Adipose tissue (tissue), 3 donors: ENCODE results near the gene NXT1. TPM values are rescaled to one million over a fixed set of nuclear protein-coding genes. Genes with fewer than 3 reads are reported as not detected.
"Not testable (repeated sequence)": the region's sequence is repeated elsewhere in the genome, so short reads cannot be mapped to it uniquely, and the experiment has no call there.

Experiments used
- H3K27ac ChIP-seq: one replicate; pipeline ENCODE4 v1.5.1; 2013; ENCODE audit warnings: low read depth, low read length
- WGBS, 3 donors: extraction: QIAGEN DNeasy Blood & Tissue Kit; methylation state at CpG; one replicate each; pipeline ENCODE4 v1.1.7; 2013; 5-methylcytosine and 5-hydroxymethylcytosine counted together
- polyA plus RNA-seq, 3 donors: library from polyadenylated mRNA; stranded (reverse); fragments of 200-250 nt; gene quantifications; one replicate each; pipeline ENCODE4 v1.2.3, GENCODE V29; 2013
- donor health status: healthy with polysubstance abuse.
- donor health status: Bipolar disorder and iron deficiency.
- donor health status: healthy.

Gene NXT1
- polyA plus RNA-seq, result 10 to 100 TPM in 2 of 3 donors, 1 to 10 TPM in 1; 9.8 to 38.8 (median 27.1) TPM

DNA sequence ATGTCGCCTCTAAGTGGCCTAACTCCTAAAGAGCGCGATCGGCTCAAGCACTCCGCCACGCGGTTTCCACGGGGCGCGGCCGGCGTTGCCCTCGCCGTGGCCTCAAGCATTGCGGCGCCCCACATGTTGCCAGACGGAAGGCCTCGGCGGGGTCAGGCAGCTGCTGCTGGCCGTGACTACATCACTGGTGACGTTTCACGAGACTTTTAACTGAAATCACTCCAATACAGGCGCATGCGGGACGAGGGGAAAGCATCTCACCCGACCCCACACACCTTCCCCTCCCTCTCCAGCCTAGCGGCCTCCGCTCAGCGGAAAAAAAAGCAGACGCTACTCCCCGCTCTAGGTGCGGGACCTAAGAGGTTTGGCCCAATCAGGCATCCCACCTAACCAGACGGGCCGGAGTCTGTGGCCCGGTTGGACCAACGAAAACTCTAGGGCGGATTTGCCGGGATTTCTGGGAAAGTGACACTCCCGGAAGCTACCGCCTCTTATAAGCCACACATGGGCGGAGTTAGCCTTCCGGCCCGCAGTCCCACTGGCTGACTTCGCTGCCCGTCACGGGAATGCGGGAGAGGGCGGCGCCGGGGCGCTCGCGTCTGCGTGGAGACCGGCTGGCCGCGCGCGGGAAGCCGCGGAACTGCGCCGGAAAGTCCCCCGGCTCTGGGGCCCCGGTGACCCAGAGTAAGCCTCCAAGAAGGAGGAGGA, at the start of gene NXT1:
Gene NXT1, plus strand, starts transcription at position 596 of the 708 bp plus-strand sequence. CDS start 3,251 bp downstream, outside the sequence.
- H3K27ac ChIP-seq, result peak within 1 kb of the TSS; percentile 90
- WGBS, 3 donors, result 0% methylated on average over 62 to 65 of the region's 65 CpGs

DNA sequence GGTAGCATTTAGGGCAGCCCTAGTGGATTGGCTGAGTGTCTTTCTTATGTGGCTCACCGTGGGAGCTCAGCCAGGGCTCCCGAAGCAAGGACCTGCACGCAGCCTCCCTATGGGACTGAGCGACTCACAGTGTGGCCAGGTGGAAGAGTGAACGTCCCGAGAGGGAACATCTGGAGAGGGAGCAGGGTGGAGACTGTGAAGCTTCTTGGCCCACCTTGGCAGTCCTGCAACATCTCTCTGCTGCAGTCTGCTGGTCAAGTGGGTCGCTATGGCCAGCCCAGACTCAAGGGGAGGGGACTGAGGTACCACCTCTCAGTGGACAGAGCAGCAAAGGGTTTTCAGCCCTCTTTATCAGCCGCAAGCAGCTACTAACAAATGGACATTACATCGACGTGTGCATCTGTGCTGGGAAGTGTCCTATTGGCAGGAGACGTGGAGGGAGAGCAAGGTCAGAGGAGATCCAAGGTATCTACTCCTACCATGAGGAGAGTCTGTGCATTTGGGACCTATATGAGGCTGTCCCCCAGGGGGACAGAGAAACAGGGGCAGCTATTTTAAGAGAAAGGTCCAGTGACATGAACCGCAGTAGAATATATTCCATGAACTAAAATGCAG, 49.0 kb upstream of the NXT1 start:
- H3K27ac ChIP-seq, result no peak overlapping the region
- WGBS, 3 donors, result 82 to 95% (median 90%) methylated on average over 12 of the region's 12 CpGs

DNA sequence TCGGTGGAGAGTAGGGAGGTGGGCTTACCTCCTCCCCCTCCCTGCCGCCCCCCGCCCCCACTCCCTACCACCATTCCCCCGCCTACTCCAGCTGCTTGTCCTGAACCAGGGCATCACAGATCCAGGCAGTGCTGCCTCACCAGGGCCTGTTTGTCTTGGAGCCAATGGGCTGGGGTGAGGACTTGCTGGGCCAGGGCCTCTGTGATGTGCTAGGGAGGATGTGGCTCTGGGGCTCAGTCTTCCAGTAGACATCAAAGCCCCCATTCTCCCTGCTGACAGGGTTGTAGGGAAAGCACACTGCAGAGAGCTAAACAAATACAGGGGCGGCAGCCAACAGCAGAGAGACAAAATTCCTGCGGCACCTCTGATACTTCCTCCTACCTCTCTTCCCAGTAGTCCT, 48.2 kb upstream of the NXT1 start:
- WGBS, 3 donors, result 42 to 89% (median 75%) methylated on average over 6 of the region's 6 CpGs
- no peak overlapping the region for H3K27ac ChIP-seq

DNA sequence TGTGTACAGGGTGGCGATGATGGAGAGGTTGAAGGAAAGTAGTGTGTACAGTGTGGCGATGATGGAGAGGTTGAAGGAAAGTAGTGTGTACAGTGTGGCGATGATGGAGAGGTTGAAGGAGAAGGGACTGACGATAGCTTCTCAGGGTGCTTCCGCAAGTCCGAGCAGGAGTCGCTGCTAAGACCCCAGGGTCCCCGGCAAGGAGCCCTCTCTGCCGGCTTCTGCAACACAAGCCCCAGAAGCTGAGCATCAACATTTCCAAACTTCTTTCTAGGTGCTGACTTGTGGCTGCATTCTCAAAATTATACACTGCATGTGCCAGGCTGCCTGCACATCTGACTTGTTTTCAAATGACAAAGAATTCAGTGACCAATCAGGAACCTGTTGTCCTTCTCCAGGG, 47.8 kb upstream of the NXT1 start:
- no peak overlapping the region for H3K27ac ChIP-seq
- WGBS, 3 donors, result 79 to 93% (median 93%) methylated on average over 9 of the region's 9 CpGs

DNA sequence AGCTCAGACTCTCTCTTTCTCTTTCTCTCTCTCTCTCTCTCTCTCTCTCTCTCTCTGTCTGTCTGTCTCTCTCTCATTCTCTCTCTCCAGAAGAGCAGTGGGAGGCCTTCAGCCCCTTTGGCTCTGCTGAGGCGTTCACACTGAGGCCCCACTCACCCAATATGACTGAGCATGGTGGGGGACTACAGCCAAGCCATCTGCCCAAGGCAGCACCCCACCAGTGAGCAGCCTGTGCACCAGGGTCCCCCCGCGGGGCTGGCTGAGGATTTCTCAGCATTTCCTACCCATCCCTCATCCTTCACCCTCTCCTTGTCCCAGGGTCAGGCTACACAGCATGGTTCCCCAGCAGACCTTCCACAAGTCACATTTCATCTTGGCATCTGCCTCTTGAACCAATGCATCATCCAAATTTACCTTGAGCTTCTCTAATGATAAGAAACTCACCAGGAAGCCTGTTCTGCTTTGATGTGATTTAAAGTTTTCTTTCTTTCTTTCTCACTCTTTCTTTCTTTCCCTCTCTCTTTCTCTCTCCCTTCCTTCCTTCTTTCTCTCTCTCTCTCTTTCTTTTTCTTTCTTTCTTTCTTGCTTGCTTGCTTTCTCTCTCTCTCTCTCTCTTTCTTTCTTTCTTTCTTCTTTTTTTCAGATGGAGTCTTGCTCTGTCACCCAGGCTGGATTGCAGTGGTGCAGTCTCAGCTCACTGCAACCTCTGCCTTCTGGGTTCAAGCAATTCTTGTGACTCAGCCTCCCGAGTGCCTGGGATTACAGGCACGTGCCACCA, 47.1 kb upstream of the NXT1 start:
- WGBS, 3 donors, result 70 to 78% (median 74%) methylated on average over 5 of the region's 5 CpGs
- no peak overlapping the region for H3K27ac ChIP-seq

DNA sequence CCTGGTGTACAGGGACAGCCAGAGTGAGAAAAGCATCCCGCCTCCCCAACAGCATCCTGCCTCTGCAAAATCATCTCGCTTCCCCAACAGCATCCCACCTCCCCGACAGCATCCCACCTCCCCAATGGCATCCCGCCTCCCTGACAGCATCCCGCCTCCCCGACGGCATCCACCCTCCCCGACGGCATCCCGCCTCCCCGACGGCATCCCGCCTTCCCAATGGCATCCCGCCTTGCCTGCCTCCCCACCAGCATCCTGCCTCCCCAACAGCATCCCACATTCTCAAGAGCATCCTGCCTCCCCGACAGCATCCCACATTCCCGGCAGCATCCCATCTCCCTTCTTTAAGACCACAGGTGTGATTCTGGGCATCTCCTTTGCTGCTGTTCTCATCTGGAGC, 46.0 kb upstream of the NXT1 start:
- H3K27ac ChIP-seq, result no peak overlapping the region
- WGBS, 3 donors, result 84 to 92% (median 90%) methylated on average over 16 of the region's 16 CpGs

DNA sequence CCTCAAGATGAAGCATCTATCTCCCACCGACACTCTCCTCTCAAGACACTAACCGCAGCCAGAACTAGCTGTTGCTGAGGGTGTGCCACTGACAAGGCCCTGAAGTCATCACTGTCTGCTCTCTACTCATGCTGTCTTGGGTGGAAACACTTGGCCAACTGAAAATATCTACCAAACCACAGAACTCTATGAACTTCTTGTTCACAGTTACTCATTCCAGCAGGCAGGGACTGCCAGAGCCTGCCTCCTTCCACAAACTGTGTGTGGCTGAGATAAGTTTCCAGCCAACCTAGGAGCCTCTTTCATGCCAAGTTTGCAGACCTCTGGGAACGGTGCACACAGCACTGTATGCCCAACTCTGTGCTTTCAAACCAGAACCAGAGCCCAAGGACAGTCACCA, 45.5 kb upstream of the NXT1 start:
- WGBS, 3 donors, result 72 to 76% (median 75%) methylated on average over 3 of the region's 3 CpGs
- H3K27ac ChIP-seq, result no peak overlapping the region

DNA sequence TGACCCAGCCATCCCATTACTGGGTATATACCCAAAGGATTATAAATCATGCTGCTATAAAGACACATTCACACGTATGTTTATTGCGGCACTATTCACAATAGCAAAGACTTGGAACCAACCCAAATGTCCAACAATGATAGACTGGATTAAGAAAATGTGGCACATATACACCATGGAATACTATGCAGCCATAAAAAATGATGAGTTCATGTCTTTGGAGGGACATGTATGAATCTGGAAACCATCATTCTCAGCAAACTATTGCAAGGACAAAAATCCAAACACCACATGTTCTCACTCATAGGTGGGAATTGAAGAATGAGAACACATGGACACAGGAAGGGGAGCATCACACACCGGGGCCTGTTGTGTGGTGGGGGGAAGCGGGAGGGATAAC, 43.2 kb upstream of the NXT1 start:
- H3K27ac ChIP-seq, result not testable (repeated sequence)
- whole genome bisulfite sequencing, 3 donors, result 94 to 96% (median 95%) methylated on average over 2 of the region's 4 CpGs

DNA sequence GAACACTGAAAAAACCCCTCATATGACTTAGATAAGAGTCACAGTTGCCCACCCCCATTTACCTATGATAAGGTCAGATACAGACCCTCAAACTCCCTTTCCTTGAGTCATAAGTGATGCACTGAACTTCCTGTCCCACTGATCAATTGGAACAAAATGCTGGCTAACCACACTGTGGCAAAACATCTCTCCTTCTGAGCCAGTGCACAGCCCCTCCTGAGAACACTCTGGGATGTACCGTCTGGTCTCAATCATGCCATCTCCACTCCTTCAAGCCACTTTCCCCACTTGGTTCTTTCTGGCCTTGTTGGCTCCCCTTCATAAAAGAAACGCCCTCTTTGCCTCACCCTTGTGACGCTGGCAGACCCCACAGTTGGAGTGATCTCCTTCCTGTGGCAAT, 42.6 kb upstream of the NXT1 start:
- WGBS, 3 donors, result 80 to 89% (median 80%) methylated on average over 3 of the region's 3 CpGs
- H3K27ac ChIP-seq, result no peak overlapping the region

DNA sequence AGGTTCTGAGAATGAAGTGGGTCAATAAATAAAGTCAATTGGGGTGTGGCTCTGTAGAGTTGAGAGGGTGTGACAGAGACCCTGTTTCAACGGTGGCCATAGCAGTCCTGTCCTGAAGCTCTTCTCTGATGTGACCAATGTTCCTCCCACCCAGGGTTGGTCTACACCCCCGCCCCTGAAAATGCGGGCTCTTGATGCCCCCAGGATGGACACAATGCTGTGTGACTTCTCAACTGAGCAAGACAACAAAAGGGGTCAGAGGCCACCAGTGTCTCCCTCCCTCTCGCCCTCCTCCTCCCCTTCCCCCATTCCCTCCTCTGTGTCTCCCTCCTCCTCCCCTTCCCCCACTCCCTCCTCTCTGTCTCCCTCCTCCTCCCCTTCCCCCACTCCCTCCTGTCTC, 41.7 kb upstream of the NXT1 start:
- 58 to 87% (median 77%) methylated on average over 4 of the region's 4 CpGs for WGBS, 3 donors
- no peak overlapping the region for H3K27ac ChIP-seq

DNA sequence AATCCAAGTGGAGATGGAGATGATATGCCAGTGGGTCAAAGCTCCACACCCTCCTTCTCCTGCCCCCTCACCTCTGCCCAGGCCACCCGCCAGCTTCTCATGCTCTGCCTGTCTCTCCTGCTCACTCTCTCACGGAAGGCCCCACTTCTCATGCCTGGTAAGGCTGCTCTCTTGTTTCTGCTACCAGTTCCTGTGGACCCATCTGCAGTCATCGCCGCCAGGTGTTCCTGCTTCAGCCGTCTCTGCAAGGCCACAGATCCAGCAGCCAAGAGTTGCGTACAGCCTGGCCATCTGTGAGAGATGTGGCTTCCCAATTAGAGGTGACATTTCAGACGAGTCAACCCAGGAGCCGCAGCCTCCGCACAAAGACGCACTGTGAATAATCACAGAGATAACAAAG, 40.8 kb upstream of the NXT1 start:
- WGBS, 3 donors, result 75 to 92% (median 86%) methylated on average over 10 of the region's 10 CpGs
- H3K27ac ChIP-seq, result no peak overlapping the region

DNA sequence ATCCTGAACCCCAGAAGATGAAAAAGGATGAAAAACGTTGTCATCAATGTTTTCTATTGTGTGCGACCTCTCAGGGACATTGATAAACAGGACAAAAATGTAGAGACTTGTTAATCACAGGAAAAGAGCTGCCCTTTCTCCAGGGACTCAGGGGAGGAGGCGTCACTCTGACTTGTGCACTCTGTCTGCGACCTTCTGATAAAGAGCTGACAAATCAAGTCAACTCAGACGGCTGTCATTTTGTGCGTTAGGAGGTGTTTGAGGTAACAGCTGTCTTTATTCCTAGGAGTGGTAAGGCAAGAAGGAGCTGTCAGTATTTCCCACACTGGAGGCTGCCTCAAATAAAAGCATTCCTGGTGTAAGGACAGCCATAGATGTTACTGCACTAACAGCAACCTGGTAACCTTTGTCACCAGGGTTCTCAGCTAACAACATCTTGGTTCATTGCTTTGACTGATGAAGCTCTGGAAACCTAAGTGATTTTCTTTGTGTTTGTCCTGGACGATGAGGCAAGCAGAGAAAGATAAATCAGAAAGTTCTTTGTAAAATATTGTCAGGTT, 38.6 kb upstream of the NXT1 start:
- 27 to 60% (median 44%) methylated on average over 7 of the region's 7 CpGs for WGBS, 3 donors
- no peak overlapping the region for H3K27ac ChIP-seq

DNA sequence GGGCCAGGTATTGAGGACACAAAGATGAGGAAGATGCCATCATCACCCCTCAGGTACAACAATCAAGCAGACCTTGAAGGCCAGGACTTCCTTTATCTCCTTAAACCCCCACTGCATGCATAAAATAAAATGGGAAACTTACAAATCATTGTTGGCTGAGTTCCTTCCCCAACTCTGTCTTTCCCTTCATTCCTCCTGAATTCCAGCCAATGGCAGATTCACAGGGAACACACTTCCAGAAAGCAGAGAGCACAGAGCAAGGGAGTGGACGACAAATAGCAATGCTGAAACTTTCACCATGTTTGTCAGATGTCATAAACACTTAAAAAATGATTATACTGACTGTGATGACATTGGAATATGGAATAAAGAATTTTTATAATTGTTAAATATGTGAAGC, 37.3 kb upstream of the NXT1 start:
- 66 to 70% (median 67%) methylated on average over 1 of the region's 1 CpG for WGBS, 3 donors
- H3K27ac ChIP-seq, result no peak overlapping the region

DNA sequence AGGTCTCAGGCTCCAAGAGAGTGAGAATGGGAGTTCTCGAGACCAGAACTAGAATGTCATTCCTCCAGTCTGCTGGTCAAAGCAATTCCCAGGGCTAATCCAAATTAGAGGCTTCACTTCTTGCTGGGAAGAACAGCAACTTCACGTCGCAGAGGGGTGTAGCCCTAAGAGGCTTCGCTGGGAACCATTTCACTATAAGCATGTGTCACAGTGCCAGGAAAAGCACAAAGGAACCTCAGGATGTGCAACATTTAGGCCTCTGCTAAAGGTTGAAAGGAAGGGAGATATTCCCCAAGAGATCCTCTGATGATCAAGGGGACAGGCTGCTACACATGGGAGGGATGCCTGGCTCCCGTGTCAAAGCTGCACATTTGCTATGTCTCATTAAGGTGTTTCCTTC, 35.9 kb upstream of the NXT1 start:
- WGBS, 3 donors, result 70 to 80% (median 79%) methylated on average over 5 of the region's 5 CpGs
- no peak overlapping the region for H3K27ac ChIP-seq

DNA sequence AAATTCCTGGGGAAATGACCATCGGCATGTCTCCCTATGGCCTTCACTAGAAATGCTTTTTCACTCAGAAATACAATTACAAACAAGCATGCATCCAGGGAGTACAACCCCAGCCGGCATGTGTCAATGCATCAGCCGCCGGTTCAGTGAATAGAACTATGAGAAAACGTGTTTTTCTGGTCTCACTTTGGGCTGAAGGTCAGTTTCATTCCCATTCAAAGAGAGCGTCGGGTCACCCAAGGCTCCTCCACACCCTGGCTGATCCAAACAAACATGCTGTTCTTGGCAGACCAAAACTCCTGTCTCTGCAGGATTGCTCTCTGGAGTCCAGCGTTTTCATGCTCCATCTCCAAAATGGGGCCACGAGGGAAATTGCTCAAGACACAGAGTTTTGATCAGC, 35.5 kb upstream of the NXT1 start:
- 28 to 66% (median 62%) methylated on average over 9 of the region's 9 CpGs for WGBS, 3 donors
- H3K27ac ChIP-seq, result no peak overlapping the region

DNA sequence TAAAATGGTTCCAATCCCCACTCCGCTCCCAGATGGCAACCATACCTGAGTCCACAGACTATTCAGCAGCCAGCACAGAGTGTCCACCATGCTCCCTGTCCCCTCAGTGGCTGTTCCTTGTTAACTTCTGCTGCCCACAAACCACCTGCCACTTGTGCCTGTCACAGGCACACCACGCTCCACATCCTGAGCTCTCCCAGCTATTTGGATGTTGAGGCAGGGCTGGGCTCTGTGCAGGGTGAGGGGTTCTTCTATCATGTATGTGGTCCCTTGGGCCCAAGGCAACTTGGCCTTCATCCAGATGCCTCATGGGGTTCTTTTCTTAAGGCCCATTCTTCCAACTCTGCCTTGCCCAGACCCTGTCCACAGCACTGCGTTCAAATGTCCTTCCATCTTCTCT, 34.0 kb upstream of the NXT1 start:
- H3K27ac ChIP-seq, result no peak overlapping the region
- 94 to 97% (median 96%) methylated on average over 3 of the region's 3 CpGs for WGBS, 3 donors

DNA sequence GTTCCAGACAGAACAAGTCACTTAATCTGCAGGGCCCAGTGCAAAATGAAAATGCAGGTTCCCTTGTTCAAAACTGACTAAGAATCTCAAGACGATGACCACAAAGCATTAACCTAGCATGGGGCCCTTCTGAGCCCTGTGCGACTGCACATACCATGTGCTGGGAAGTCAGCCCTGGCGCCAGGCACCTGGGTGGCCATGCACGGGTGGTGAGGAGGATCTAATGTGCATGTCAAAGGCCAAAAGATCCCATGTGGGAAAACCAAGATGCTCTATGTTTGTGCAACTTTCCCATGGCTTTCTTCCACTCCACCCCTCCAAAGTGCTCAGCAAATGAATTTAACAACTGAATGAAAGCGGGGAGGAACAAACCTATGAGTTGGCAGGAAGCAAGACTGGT, 33.5 kb upstream of the NXT1 start:
- no peak overlapping the region for H3K27ac ChIP-seq
- 81 to 88% (median 87%) methylated on average over 5 of the region's 5 CpGs for WGBS, 3 donors

DNA sequence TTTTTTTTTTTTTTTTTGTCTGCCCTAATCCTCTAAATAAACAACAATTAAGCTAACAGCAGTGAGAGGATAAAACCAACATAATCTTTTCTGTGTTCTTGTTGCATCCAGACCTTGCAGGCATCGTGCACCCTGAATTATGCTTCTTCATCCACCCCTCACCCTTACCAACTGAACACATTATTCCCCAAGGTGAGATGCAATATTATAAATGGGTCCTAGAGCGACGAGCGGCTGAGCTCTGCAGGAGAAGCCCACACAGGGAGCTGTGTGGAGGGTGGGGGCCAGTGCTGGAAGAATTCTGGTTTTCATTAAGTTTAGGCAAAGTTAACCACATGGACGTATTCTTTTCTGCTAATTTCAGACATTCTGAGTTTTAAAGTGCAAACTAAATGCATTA, 32.2 kb upstream of the NXT1 start:
- no peak overlapping the region for H3K27ac ChIP-seq
- 71 to 85% (median 82%) methylated on average over 5 of the region's 5 CpGs for WGBS, 3 donors

DNA sequence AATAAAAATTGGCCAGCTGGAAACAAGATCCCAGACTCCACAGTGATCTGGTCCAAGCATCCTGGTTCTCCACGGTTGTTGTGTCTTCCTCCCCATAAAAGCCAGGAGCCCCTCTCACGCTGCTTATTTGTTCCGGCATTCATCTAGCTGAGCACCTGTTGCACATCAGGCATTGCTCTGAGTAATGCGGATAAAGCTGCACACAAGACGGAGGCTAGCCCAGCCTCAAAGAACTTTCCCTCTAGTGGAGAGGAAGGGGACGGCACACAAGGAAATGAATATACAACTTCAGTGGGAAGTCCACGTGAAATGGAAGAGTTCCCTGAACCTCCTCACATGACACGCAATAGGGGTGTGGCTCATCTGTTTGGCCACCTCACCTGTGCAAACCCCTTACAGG, 30.3 kb upstream of the NXT1 start:
- WGBS, 3 donors, result 80 to 84% (median 83%) methylated on average over 8 of the region's 8 CpGs
- H3K27ac ChIP-seq, result no peak overlapping the region
